Cardiac muscle cell (in vitro differentiated cells and primary cell): Measurements from ENCODE around the gene ZNF408. TPM values are rescaled to one million over a fixed set of nuclear protein-coding genes. Genes with fewer than 3 reads are reported as not detected.
A peak's percentile ranks its signal among the peaks of the same experiment; 100 is the strongest.
"Not testable (repeated sequence)": the region's sequence is repeated elsewhere in the genome, so short reads cannot be mapped to it uniquely, and the experiment has no call there.

ENCODE experiments used
- DNase-seq, 2 donors: peaks; one replicate each; pipeline versions ENCODE4 v3.0.0 to v3.0.0-alpha.2; 2010 to 2017; ENCODE audit warnings: low read depth in 1 of 2, low spot score in 1 of 2
- H3K27ac ChIP-seq: fragments of 200-600 bp; sonication (generic); 2 replicates; pipeline ENCODE4 v1.5.1; 2016
- H3K27me3 ChIP-seq: fragments of 200-600 bp; sonication (generic); 2 replicates; pipeline ENCODE4 v1.6.0; 2016; ENCODE audit warnings: control low read depth
- H3K36me3 ChIP-seq: fragments of 200-600 bp; sonication (generic); 2 replicates; pipeline ENCODE4 v1.5.1; 2016; ENCODE audit warnings: control low read depth
- H3K4me1 ChIP-seq: fragments of 200-600 bp; sonication (generic); 2 replicates; pipeline ENCODE4 v1.8.1; 2017; ENCODE audit warnings: low read depth, mild to moderate bottlenecking, mixed run types
- H3K4me3 ChIP-seq: fragments of 200-600 bp; sonication (generic); 2 replicates; pipeline ENCODE4 v1.5.1; 2016; ENCODE audit warnings: mild to moderate bottlenecking
- H3K9me3 ChIP-seq: fragments of 200-600 bp; sonication (generic); 2 replicates; pipeline ENCODE4 v1.5.1; 2017; ENCODE audit warnings: low read depth, mild to moderate bottlenecking, control low read depth
- CTCF ChIP-seq: IDR thresholded peaks from 2 replicates; pipeline ENCODE4 v1.5.1; 2012; ENCODE audit warnings: low read depth, mild to moderate bottlenecking, low read length
- polyA plus RNA-seq: library from polyadenylated mRNA; unstranded; fragments of >200 nt; fragmentation: Nextera tagmentation; extraction: Ambion mirVana; gene quantifications from 2 replicates; pipeline ENCODE4 v1.2.1, GENCODE V29; 2016
- total RNA-seq: library from RNA; depleted of rRNA; stranded (reverse); fragments of >200 nt; gene quantifications from 2 replicates; pipeline ENCODE4 v1.2.3, GENCODE V29; 2016

The ZNF408 gene
- total and polyA plus RNA-seq, 2 experiments from 2014 or later = 23.1 to 23.7 TPM

DNA sequence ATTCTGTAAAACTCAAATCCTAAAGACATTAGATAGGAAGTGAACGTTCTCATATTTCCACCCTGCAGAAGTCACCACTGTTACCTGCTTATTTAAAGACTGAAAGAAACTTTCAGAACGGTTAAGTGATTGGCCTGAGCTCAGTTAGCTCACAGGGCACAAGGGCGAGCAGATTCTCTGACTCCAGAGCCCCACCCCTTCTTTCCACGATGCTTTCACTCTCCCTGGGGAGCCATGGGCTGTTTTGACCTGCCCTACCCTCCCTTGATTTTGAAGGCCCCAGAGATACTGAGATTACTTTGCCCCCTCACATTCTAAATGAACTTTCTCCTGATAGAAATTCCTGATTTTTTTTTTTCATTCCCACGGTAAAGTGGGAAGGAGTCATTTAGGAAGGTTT lies 34.3 kb upstream of the ZNF408 start:
- Histone ChIP-seq H3K9me3 (no peaks in the 10 kb centered on the region), H3K4me1 (peaks cover 9% of the 10 kb centered on the region), H3K36me3 (peaks cover 43% of the 10 kb centered on the region), H3K27me3 (no peaks in the 10 kb centered on the region), H3K4me3 (no peak overlapping the region), H3K27ac (no peak overlapping the region)
- no peak for TF ChIP-seq CTCF
- DNase-seq = no peak

DNA sequence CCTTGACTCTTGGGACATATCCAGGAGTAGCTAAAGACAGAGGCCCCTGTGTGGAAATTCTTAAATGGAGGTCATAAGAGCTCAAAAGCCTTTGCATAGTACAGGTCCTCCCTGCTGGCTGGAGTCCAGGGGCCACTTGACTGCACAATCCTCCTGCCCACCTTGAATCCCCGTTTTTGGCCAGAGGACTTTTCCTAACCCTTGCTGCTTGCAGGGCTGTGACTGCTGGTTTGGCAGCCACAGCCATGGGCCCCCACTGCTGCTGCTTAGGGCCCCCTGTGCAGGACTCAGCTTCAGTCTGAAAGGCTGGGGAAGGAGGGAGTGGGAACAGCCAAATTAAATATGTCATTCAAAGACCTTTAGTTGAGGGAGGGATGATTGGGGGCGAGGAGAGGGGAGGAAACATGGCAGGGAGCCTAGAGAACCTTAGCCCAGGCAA lies 33.8 kb upstream of the ZNF408 start:
- H3K36me3 ChIP-seq = peaks cover 45% of the 10 kb centered on the region
- peak in 1 of 2 donors; percentile 59 for DNase-seq
- no peak for TF ChIP-seq CTCF

GRCh38 chr11:46668480-46669085 lies 32.2 kb upstream of the ZNF408 start:
- Histone ChIP-seq H3K4me1 (peaks cover 9% of the 10 kb centered on the region), H3K27me3 (no peaks in the 10 kb centered on the region), H3K4me3 (no peak overlapping the region), H3K36me3 (peaks cover 51% of the 10 kb centered on the region), H3K27ac (no peak overlapping the region), H3K9me3 (no peaks in the 10 kb centered on the region)
- no peak for DNase-seq
- no peak for TF ChIP-seq CTCF

More for the DNA sequence above, 33.8 kb upstream of the ZNF408 start:
- no peaks in the 10 kb centered on the region for H3K9me3 ChIP-seq
- no peak overlapping the region for H3K27ac ChIP-seq
- H3K4me1 ChIP-seq = peaks cover 9% of the 10 kb centered on the region
- no peaks in the 10 kb centered on the region for H3K27me3 ChIP-seq
- H3K4me3 ChIP-seq = no peak overlapping the region

DNA sequence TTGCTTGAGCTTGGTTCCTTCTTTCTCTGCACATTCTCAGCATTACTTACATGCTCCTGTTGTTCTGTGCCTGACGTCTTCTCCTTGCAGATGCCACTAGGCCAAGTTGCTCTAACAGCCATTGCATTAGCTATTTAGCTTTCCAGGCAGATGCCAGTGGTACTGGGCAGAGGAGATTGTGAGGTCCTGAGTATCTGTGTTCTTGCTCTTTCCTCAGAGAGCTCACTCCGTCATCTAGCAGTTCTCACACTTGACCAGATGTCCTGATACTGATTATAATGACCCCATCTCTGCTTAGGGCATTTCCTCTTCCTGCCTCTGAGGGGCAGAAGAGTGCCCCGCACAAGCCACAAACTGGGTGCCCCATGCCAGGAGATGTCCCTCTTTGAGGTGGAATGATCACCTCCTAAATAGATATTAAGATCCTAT lies 31.1 kb upstream of the ZNF408 start:
- no peak overlapping the region for H3K4me3 ChIP-seq
- TF ChIP-seq CTCF = peak; percentile 16
- H3K36me3 ChIP-seq = peaks cover 51% of the 10 kb centered on the region
- no peak overlapping the region for H3K27ac ChIP-seq
- DNase-seq = no peak
- H3K27me3 ChIP-seq = no peaks in the 10 kb centered on the region
- H3K4me1 ChIP-seq = peaks cover 14% of the 10 kb centered on the region
- H3K9me3 ChIP-seq = no peaks in the 10 kb centered on the region

- Histone ChIP-seq H3K4me1 (peaks cover 19% of the 10 kb centered on the region), H3K36me3 (peaks cover 45% of the 10 kb centered on the region)
- not testable (repeated sequence) for H3K27ac ChIP-seq, H3K9me3 ChIP-seq, H3K27me3 ChIP-seq, H3K4me3 ChIP-seq, DNase-seq
Observed at GRCh38 chr11:46670521-46670920, 30.3 kb upstream of the ZNF408 start.

- Histone ChIP-seq H3K27ac (no peak overlapping the region), H3K9me3 (no peaks in the 10 kb centered on the region), H3K27me3 (no peaks in the 10 kb centered on the region), H3K36me3 (peaks cover 50% of the 10 kb centered on the region), H3K4me3 (no peak overlapping the region), H3K4me1 (peaks cover 19% of the 10 kb centered on the region)
- DNase-seq = no peak
- no peak for TF ChIP-seq CTCF
Observed at GRCh38 chr11:46671958-46672315, 28.9 kb upstream of the ZNF408 start.
